Measurements from ENCODE around the gene ROBO2. TPM values are rescaled to one million over a fixed set of nuclear protein-coding genes. Genes with fewer than 3 reads are reported as not detected.

Gene ROBO2
- total RNA-seq, 4 donors from 2014 or later = 0.20 to 0.41 (median 0.32) TPM; not detected in 1

DNA sequence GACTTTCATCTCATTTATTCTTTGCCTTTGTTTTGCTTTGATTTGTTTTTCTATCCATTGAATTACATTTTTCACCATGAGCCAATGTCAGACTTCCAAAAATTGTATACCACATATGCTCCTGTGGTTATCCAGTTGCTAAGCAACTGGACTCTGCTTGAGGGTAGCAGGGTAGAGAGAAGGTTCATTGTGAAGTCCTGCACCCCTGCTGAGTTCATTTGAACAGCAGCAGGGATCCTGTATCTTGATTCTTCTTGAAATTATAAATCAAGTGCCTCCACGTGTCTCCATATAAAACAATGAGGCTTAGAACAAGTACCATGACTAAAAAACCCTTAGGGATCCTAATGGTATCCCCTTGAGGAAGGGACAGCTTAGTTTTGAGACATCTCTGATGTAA, 449.3 kb downstream of the ROBO2 start:
- Histone ChIP-seq H3K4me3 (no peak overlapping the region), H3K9me3 (no peaks in the 10 kb centered on the region), H3K27ac (no peak overlapping the region), H3K27me3 (no peaks in the 10 kb centered on the region), H3K36me3 (no peaks in the 10 kb centered on the region), H3K4me1 (no peaks in the 10 kb centered on the region)
- intact Hi-C loops (cut with DNase I; ENCODE audit: low total_unique reads) = loop anchor here (5.0 kb wide), 1 partner anchor 417 kb away; no protein-coding TSS in a partner anchor
- in situ Hi-C loops (cut with MboI; ENCODE audit: low pct_ligation_motif_present in 1 of 4, low pct_unique_long_range_greater_than_20kb in 1 of 4, low sequenced_read_pairs in 3 of 4) = no loop called here
- TF ChIP-seq, protein P1, sequence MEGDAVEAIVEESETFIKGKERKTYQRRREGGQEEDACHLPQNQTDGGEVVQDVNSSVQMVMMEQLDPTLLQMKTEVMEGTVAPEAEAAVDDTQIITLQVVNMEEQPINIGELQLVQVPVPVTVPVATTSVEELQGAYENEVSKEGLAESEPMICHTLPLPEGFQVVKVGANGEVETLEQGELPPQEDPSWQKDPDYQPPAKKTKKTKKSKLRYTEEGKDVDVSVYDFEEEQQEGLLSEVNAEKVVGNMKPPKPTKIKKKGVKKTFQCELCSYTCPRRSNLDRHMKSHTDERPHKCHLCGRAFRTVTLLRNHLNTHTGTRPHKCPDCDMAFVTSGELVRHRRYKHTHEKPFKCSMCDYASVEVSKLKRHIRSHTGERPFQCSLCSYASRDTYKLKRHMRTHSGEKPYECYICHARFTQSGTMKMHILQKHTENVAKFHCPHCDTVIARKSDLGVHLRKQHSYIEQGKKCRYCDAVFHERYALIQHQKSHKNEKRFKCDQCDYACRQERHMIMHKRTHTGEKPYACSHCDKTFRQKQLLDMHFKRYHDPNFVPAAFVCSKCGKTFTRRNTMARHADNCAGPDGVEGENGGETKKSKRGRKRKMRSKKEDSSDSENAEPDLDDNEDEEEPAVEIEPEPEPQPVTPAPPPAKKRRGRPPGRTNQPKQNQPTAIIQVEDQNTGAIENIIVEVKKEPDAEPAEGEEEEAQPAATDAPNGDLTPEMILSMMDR (IDR thresholded peaks at IDR 0.05) = no peak
- no peak for TF ChIP-seq POLR2A (IDR thresholded peaks at IDR 0.05)
- TF ChIP-seq EP300 (IDR thresholded peaks at IDR 0.05; ENCODE audit: low read depth) = no peak
- TF ChIP-seq POLR2AphosphoS5 (IDR thresholded peaks at IDR 0.05) = no peak
- WGBS, 2 donors (ENCODE audit: low coverage in 1 of 2) = 39 to 40% methylated on average over 1 of the region's 1 CpG
- no peak for DNase-seq

DNA sequence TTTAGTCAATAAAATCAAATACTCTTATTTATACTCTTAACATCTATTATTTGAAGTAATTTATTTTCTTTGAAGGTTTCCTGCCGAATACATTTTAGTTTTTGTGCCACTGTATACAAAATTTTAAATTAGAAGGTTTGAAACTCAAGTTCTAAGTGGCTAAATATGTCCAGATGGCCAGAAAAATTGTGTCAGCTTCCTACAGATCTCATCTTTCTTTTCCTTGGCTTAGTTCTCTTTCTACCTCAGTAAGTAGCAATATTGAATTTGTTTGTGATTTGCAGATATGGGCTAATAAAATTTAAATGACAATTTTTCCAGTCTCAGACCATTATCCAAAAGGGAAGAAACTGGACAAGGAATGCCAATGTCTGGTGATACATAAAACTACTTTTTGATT, 452.1 kb downstream of the ROBO2 start:
- Histone ChIP-seq H3K27me3 (no peaks in the 10 kb centered on the region), H3K36me3 (no peaks in the 10 kb centered on the region), H3K9me3 (no peaks in the 10 kb centered on the region), H3K4me3 (no peak overlapping the region), H3K4me1 (peaks cover 0 to 2% (median 0%) of the 10 kb centered on the region in 4 donors), H3K27ac (no peak overlapping the region)
- no peak for DNase-seq
- intact Hi-C loops (cut with DNase I; ENCODE audit: low total_unique reads) = no loop called here
- in situ Hi-C loops (cut with MboI; ENCODE audit: low pct_ligation_motif_present in 1 of 4, low pct_unique_long_range_greater_than_20kb in 1 of 4, low sequenced_read_pairs in 3 of 4) = no loop called here
- 40 to 75% methylated on average over 1 of the region's 1 CpG for WGBS, 2 donors (ENCODE audit: low coverage in 1 of 2)
- TF ChIP-seq POLR2A (IDR thresholded peaks at IDR 0.05) (no peak), EP300 (IDR thresholded peaks at IDR 0.05; ENCODE audit: low read depth) (no peak), POLR2AphosphoS5 (IDR thresholded peaks at IDR 0.05) (no peak)
- TF ChIP-seq, protein P1 (IDR thresholded peaks at IDR 0.05) = no peak

DNA sequence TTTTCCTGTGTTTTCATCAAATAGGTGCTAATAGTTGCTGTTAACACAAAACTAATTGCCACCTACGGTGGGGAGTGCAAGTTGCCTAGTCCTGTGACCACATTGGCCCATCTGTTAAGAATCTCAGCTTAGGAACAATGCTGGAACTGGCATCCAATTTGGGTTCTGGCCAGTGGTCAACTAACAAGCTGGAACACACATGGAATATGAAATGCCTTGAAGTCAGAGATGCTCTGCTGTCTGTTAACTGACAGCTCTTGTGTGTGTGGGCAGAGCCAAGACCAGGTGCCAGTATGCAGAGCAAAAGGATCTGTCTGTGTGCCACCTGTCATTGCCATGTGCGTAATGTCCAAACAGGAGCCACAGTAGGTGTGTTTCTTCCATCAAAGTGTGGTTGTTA, 460.8 kb downstream of the ROBO2 start:
- in situ Hi-C loops (cut with MboI; ENCODE audit: low pct_ligation_motif_present in 1 of 4, low pct_unique_long_range_greater_than_20kb in 1 of 4, low sequenced_read_pairs in 3 of 4) = no loop called here
- Histone ChIP-seq H3K36me3 (no peaks in the 10 kb centered on the region), H3K4me3 (no peak overlapping the region), H3K9me3 (no peaks in the 10 kb centered on the region), H3K4me1 (peaks cover 0 to 2% (median 0%) of the 10 kb centered on the region in 4 donors), H3K27me3 (no peaks in the 10 kb centered on the region), H3K27ac (no peak overlapping the region)
- DNase-seq = no peak
- TF ChIP-seq POLR2AphosphoS5 (IDR thresholded peaks at IDR 0.05) (no peak), POLR2A (IDR thresholded peaks at IDR 0.05) (no peak), EP300 (IDR thresholded peaks at IDR 0.05; ENCODE audit: low read depth) (no peak)
- TF ChIP-seq, protein P1 (IDR thresholded peaks at IDR 0.05) = no peak
- intact Hi-C loops (cut with DNase I; ENCODE audit: low total_unique reads) = no loop called here
- WGBS, 2 donors (ENCODE audit: low coverage in 1 of 2) = 67% methylated on average over 2 of the region's 2 CpGs; no CpG with 5 or more reads in 1 of the 2 donors

DNA sequence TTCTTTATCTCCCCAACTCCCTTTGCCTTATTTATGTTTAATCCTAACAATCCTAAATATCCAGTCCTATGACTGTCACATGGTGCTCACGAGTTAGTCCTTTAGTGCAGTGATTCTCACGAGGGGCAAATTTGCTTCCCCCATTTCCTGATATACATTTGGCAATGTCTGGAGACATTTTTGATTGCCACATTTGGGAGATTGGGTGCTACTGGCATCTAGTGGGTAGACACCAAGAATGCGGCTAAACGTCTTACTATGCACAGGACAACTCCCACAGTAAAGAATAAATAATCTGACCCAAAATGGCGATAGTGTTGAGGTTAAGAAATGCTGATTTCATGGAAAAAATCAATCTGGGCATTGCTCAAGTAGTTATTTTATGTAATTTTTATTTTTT, 466.5 kb downstream of the ROBO2 start:
- H3K36me3 ChIP-seq = no peaks in the 10 kb centered on the region
- in situ Hi-C loops (cut with MboI; ENCODE audit: low pct_ligation_motif_present in 1 of 4, low pct_unique_long_range_greater_than_20kb in 1 of 4, low sequenced_read_pairs in 3 of 4) = no loop called here
- no peak overlapping the region for H3K4me3 ChIP-seq
- H3K27me3 ChIP-seq = no peaks in the 10 kb centered on the region
- TF ChIP-seq POLR2A (IDR thresholded peaks at IDR 0.05) (no peak), POLR2AphosphoS5 (IDR thresholded peaks at IDR 0.05) (no peak), EP300 (IDR thresholded peaks at IDR 0.05; ENCODE audit: low read depth) (no peak)
- TF ChIP-seq, protein P1 (IDR thresholded peaks at IDR 0.05) = no peak
- H3K27ac ChIP-seq = no peak overlapping the region
- DNase-seq = no peak
- H3K4me1 ChIP-seq = no peaks in the 10 kb centered on the region
- intact Hi-C loops (cut with DNase I; ENCODE audit: low total_unique reads) = no loop called here
- WGBS, 2 donors (ENCODE audit: low coverage in 1 of 2) = 75 to 87% methylated on average over 5 of the region's 5 CpGs
- H3K9me3 ChIP-seq = no peaks in the 10 kb centered on the region
